SK-N-SH (cell line): ENCODE data around the gene ROBO1.

Experiments used
- CTCF ChIP-seq: fragments of 200-600 bp; sonication (generic); IDR thresholded peaks from 2 replicates; pipeline ENCODE4 v1.6.1; 2017; ENCODE audit warnings: antibody characterized with exemption, mild to moderate bottlenecking, moderate library complexity
- MAX ChIP-seq: IDR thresholded peaks from 2 replicates; pipeline ENCODE4 v1.4.0; 2012; ENCODE audit warnings: low read depth
- MXI1 ChIP-seq: IDR thresholded peaks from 2 replicates; pipeline ENCODE4 v1.6.1; 2012; ENCODE audit warnings: mild to moderate bottlenecking, low read depth, low read length, improper control_type of control experiment
- RFX5 ChIP-seq: IDR thresholded peaks from 2 replicates; pipeline ENCODE4 v1.6.1; 2012; ENCODE audit warnings: mild to moderate bottlenecking, improper control_type of control experiment, low read length
- SMC3 ChIP-seq: IDR thresholded peaks from 2 replicates; pipeline ENCODE4 v1.6.1; 2012; ENCODE audit warnings: low read depth, low read length, improper control_type of control experiment
- TF ChIP-seq, protein P1 (sequence below): fragments of 150-350 bp; IDR thresholded peaks from 2 replicates; pipeline ENCODE4 v1.6.1; 2016; ENCODE audit warnings: mild to moderate bottlenecking, low read depth, low read length

DNA sequence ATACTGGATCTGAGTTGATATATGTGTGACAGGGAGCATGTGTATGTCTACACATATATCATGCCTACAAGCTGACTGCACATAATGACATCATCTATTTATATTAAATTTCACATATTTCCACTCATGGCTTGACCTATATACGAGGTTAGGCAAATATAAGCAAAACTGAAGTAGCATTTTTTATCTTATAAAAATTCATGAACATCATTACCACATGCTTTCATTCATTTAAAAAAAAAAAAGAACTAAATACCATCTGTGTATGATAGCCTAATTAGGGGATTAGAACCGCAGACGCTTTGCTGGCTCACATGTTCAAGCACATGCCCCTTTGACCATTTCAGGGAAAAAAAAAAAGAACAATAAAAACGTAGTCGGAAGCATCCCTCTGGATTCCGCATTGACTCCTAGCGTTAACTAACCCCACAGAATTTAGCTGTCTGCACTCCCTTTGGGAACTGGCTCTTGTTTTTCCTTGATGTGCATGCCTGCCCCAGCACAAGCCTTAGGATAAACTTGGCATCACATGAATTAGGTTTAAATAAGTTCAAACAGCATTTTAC, 888.4 kb downstream of the ROBO1 start:
- TF ChIP-seq CTCF, result no peak
- TF ChIP-seq MAX, result no peak
- TF ChIP-seq, protein P1, sequence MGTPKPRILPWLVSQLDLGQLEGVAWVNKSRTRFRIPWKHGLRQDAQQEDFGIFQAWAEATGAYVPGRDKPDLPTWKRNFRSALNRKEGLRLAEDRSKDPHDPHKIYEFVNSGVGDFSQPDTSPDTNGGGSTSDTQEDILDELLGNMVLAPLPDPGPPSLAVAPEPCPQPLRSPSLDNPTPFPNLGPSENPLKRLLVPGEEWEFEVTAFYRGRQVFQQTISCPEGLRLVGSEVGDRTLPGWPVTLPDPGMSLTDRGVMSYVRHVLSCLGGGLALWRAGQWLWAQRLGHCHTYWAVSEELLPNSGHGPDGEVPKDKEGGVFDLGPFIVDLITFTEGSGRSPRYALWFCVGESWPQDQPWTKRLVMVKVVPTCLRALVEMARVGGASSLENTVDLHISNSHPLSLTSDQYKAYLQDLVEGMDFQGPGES, result no peak
- no peak for TF ChIP-seq RFX5
- no peak for TF ChIP-seq MXI1
- TF ChIP-seq SMC3, result no peak
